GM04503 (cell line): ENCODE measurements around the gene ISG20.

Source experiments
- DNase-seq: peaks from one replicate; pipeline ENCODE4 v3.0.0-alpha.2; 2012; ENCODE audit warnings: low read depth

Gene ISG20

DNA sequence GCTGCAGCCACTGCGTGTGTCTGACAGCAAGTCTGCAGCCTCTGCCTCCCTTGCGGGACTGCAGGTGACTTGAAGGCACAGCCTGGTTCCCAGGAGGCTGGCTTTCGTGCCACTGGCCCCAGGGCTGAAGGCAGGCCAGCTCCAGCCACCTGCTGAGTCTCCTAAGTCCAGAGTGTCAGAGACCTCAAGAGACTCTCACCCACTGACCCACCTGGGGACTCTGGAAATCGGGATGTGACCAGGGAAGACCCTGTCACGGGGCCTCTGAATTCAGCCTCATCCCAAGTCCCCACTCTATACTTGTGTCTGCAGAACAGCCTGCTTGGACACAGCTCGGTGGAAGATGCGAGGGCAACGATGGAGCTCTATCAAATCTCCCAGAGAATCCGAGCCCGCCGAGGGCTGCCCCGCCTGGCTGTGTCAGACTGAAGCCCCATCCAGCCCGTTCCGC, 16.3 kb downstream of the ISG20 start:
- no peak for DNase-seq

DNA sequence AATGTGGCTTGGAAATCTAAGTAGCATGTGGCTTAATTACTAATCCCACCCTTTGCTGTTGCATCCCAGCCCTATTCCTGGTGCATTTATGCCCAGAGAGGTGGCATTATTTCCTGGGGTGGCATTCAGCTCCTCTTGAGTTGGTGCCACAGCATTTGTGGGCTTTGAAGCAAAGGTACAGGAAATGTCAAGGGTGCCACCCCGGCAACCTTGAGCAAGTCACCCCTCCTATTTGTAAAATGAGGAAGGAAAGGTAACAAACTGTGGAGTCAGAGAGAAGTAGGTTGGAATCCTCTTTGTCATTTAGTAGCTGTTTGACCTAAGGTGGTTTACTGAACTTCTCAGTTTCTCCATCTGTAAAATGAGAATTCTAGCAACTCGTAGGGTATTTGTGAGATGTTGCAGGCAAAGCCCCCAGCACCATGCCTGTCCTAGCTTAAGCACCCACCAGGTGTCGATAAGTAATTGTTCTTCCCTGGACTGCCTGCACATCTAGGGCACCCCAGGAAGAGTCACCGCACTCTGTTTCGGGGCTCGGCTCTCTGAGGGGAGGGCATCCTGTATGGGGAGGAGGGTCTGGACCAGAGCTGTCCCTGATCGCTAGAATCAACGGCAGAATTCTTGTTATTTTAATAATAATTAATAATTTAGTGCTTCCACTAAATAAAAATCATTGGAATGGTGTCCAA, 17.1 kb downstream of the ISG20 start:
- DNase-seq = no peak

DNA sequence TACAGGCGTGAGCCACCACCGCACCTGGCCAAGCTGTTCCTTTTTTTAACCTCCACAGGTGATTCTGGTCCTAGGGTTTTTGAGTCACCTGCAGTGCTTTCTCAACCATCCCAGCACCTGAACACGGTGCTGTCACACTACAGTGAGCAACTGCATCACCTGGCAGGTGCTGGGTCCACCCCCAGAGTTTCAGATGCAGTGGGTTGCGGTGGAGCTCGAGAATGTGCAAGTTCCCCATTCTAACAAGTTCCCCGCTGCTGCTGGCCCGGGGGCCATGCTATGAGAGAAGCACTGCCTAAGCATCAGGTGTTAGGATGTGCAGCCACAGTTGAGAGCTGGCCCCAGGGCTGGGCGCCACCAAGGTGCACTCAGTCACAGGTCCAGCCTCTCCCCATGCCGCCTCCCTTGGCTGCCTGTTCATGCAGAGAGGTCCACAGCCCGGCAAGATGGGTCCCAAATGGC, 18.0 kb downstream of the ISG20 start:
- DNase-seq = no peak

DNA sequence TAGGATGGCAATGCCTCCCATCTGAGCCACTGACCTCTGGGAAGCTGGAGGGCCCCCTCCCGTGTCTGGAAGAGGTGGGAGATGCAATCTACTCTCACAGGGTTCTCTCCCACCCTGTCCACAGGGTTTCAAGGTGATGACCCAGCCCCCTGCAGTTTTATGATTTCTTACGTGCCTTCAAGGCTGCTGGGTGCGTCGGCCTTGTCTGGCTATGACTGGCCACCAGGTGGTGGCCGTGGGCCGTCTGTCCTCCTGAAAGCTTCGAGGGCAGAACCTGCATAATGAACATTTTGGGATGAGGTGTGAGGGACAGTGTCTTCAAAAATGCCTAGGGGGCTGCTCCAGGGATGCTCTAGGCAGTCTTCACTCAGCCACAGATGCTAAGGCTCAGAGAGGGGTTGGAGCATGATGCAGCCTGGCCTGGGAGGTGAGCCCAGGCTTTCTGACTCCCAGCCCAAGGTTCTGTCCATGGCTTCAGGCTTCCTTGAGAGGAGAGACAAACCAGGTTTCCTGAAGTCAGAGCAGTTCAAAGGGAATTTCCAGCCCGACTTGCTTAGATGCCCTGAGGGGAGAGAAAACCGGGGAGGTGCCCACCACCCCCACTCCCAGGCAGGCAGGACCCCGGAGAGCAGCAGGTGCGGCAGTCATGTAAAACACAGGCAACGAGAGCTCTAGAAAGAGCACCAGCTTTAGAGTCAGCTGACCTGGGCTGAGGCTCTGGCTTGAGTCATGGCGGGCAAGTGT, 18.7 kb downstream of the ISG20 start:
- no peak for DNase-seq

DNA sequence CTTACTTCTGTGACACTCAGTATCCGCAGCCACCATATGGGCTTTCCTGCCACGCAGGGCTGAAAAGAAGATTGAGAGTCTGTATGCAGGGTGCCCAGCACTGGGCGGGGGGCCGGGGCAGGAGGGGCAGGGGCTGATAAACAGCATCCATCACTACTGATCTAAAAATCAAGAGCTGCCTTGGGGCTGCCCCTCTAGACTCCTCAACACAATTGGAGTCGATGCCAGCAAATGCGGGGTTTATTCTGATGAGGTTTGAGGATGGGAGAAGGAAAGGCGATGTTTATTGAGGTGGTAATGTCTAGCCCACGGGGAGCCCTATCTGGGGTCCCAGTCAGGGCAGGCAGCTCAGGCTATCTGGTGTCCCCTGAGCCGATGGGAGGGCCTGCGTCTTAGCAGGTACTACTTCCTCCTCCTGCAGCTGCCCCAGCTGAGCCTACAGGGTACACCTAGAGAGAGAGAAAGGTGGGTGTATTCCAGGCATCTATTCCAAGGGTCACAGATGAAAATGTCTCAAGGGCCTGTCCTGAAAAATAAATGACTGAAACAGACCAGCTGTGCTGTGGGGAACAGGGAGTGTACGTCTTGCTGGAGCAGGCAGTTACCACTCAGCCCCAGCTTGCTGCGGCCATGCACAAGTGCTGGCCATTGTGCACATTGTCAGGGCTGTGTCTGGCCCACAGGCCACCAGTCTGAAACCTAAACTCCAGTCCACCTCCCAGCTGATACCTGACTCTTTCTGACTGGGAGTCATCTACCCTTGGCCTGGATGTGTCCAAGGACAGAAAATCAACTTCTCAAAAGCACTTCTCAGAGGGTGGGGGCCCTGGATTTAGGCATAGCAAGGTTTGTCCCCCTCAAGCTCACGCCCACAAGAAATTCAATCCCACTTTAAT, 19.5 kb downstream of the ISG20 start:
- no peak for DNase-seq

DNA sequence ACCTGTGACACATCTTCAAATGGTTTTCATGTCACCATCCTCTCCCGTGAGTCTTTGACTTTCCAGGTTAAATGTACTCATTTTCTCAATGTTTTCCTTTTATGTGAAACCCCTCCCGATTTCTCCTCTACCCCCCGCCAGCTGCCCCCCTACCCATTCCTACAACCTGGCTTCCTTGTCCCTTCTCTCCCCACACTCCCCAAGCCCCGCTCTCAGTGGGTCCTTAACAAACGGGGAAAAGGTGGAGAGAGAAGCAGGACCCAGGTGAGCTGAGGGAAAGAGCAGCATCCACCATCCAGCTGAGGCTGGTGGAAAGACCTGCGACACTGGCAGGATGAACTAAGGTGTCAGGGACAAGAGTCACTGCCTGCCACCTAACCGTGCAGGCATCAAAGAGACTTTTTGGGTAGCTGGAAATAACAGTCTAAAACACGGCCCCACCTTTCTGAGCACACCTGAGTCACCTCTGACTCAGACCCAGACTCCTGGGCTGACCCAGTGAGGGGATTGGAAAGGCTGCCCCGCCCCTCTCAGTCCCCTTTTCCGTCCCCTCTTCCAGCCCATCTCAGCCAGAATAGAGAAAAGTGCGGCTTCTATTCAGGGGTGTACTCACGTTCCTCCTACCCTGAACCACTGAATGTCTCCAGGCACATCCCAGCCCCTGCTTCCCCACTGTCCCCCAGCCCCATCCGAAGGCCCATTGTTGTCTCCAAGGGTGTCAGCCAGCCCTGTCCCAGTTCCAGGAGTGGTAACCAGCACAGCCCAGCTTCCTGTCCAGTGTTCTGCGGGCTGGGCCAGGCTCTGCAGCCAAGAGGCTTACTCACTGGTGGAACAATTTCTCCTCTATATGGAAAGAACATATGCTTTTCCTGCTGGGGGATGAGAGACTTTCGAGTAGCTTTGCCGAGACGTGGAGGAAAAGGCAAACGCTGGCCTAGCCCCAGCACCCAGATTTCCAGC, 20.4 kb downstream of the ISG20 start:
- DNase-seq = no peak

DNA sequence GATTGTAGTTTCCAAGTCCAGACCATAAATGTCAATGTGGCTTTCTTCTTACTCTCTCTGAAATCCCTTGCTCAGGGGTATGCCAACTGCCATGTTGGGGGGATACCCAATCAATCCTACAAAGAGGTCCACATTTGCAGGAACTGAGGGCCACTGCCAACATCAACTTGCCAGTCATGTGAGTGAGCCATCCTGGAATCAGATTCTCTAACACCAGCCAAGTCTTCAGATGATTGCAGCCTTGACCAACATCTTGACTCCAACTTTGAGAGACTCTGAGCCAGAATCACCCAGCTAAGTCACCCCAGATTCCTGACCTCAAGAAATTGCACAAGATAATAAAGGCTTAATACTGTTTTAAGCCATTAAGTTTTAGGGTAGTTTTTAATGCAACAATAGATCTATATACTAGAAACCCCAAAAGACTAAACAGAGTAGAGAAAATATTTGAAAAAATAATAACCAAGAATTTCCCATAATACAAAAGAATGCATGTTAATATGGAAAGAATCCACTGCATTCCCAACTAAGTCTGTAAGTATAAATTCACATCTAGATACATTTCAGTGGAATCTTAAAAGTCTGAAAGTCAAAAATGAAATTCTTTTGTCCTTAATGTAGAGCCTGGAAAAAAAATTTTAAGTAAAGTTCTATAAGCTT, 22.4 kb downstream of the ISG20 start:
- peak; percentile 25 for DNase-seq

DNA sequence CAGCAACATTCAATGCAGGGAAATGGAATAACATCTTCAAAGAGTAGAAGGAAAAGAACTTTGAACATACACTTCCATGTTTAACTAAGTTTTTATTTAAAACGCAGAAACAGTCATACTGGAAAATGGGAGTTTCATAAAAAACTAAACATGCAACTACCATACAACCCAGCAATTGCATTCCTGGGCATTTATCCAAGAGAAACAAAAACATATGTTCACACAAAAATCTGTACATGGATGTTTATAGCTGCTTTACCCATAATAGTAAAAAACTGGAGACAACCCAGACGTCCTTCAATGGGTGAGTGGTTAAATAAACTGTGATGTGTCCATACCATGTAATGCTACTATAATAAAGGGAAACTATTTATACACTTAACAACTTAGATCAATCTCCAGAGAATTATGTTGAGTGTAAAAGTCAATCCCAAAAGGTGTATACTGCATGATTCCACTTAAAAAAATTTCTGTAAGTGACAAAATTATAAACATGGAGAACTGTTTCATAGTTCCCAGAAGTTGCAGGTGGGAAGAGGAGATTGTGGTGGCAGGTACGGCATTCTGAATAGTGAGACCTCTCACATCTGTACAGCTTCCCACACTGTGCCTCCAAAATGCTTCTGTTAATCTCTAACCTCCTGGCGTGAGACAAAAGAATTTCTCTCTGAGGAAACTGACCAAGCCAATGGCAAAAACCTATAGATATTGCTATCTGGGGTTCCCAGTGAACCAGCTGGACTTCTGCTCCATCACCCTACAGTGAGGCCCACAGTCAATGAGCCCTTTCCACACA, 23.1 kb downstream of the ISG20 start:
- DNase-seq = no peak

DNA sequence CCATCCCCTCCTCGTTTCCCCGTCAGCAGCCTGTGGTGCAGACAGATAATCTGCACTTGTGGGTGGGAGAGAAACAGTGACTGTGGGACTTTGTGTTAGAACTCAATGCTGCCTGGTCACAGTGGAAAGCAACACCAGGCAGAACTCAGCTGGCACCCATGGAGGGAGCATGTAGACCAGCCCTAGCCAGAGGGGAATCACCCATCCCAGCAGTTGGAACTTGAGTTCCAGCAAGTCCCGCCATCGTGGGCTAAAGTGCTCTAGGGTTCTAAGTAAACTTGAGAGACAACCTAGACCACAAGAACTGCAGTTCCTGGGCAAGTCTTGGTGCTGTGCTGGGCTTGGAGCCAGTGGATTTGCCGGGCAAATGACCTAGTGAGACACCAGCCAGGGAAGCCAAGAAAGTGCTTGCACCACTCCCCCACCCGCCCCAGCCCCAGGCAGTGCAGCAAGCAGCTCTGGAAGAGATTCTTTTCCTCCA, 24.4 kb downstream of the ISG20 start:
- no peak for DNase-seq

DNA sequence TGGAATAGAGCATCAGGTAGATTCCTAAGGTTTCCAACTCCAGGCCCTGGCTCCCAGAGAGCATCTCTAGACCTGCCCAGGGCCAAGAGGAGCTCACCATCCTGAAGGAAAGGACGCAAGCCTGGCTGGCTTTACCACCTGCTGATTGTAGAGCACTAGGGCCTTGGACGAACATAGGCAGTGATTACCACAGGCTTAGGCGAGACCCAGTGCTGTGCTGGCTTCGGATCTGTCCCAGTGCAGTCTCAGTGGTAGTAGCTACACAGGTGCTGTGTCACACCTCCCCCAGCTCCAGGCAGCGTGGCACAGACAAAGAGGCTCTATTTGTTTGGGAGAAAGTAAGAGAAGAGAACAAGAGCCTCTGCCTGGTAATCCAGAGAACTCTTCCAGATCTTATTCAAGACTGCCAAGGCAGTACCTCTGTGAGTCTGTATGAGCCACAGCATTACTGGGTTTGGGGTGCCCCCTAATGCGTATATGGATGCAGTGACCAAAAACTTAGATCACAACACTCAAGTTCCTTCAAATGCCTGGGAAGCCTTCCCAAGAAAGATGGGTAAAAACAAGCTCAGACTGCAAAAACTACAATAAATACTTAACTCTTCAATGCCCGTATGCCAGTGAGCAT, 25.4 kb downstream of the ISG20 start:
- no peak for DNase-seq

DNA sequence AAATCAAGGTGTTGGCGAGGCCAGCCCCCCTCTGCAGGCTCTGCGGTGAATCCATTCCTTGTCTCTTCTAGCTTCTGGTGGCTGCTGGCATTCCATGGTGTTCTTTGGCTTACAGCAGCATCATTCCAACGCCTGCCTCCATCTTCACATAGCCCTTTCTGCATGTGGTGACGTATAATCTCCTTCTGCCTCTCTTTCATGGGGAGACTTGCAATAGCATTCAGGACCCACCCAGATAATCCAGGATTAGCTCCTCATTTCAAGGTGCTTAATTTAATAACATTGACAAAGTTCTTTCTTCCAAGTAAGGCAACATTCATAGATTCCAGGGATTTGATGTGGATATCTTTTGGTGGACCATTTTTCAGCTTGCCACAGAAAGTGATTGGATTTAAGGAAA, 35.8 kb downstream of the ISG20 start:
- no peak for DNase-seq

DNA sequence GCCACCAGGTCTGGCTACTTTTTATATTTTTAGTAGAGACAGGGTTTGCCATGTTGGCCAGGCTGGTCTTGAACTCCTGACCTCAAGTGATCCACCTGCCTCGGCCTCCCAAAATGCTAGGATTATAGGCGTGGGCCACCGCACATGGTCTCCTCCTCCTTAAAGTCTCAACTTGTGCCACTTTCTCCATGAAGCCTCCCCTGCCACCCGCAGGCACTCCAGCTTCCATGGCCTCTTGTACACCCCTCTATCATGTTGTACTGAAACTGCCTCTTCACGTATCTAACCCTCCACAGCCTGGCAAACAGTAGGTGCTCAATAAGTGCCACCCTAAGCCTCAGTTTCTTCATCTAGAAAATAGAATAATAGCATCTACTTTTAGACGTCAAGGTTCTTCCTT, 39.9 kb downstream of the ISG20 start:
- DNase-seq = no peak

DNA sequence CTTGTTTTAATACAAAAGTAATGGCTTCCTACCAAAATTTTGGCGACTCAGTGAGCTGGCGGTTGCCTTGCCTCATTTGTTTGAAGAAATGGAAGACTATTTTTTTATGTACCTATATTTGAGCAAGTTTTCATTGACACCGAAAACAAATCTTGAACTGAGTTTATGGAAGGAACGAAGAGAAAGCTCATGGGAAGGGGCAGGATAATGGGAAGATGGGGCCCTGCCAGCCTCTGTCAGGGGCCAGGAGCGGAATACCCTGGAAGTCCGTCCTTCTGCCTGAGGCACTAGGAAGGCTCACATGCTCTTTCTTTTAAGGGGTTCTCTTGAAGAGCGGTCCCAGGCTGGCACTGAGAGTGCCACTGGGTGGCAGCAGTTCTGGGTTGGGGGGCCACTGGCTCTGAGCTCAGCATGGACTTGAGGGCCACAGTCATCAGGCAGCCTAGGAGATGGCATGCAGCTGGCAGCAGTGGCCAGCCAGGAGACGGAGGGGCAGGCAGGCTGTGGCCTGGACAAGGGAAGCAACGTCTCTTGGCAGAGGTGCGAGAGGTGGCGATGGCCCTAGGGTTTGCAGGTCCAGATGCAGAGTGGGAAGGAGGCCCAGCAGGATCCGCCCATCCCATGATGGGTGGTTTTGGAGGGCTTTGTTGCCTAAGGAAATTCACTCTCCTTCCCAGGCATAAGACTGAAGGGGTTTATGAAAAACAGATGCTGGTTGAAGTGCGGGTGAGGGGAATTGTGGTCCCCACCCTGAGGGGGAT, 41.6 kb downstream of the ISG20 start:
- no peak for DNase-seq

DNA sequence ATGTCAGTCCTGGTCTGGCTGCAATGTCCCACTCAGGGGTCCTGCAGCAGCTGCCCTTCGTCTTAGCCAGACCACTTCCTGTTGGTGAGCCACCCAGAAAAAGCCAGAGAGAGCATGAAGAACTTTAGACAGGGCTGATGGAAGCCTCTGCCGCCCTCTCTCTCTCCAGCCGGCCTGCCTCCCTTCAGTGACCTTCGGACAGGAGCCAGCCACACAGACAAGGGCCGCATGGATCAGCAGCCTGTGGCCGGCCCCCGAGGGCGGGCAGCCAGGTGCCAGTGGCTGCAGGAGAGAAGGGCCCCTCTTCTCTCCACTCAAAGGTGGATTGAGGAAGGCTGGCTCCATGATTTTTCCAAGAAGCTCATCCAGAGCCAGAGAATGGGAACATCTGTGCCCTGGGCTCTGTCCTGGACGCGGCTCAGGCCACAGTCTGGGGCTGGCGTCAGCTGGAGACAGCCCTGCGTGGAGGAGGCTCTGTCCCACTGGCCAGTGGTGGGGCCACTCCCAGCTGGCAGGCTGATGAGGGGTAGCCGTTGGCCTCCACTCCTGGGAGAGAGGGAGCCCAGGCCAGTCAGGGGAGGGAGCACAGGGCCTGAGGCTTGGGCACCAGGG, 42.9 kb downstream of the ISG20 start:
- DNase-seq = no peak

DNA sequence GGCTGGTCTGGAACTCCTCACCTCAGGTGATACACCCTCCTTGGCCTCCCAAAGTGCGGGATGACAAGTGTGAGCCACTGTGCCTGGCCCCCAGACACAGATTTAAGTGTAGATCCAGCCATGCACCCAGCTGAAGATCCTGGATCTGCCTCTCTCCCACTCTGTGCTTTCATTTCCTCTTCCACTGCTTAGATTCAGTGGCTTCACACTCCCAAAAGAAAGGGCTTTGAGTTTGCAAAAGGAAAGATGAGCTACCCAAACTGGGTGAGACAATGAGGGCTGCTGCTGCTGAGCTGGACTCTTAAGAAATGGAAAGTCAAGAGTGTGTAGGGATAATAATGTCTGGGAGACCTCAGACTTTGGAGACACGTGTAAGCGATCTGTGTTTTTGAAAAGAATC, 45.5 kb downstream of the ISG20 start:
- DNase-seq = no peak

DNA sequence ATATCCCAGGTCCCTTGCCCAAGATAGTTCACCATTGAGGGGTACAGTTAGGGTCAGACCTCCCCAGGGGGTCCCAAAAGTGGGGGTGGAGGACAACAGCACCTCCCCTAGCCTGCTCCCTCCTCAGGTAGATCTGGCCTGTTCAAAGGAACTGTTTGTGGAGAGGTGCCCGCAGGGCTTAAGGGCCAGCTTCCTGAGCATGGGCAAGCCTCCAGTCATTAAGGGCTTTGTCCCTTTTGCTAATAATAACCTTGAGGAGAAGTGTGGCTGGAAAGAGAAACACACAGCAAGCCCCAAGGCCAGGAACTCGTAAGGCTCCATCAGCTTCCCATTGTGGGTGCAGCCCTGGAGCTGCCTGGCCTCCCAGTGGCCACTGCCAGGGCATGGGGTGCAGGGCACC, 47.4 kb downstream of the ISG20 start:
- no peak for DNase-seq

DNA sequence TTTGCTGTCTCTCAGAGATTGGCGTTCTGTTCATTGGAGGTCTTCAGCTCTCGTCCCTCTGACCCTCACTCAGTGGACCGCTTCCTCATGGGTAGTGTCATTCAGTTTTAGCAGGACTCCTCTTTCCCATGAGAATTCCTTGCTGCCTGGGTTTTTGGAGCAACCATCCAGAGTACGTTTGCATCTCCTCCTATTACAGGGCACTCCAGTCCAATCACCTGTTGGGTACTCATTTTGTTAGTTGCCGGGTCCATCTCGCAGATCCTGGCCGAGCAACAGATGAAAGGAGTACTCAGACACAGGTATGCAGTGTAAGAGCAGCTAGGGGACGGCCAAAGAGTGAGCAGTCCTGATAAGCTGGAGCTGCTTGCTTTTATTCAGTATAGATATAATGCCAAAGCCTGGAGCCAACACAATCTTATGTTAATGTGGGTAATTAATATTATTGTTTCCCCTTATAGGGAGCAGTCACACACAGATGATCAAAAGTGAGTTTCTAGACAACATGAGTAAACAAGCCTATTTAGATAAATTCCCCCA, 49.6 kb downstream of the ISG20 start:
- DNase-seq = no peak

DNA sequence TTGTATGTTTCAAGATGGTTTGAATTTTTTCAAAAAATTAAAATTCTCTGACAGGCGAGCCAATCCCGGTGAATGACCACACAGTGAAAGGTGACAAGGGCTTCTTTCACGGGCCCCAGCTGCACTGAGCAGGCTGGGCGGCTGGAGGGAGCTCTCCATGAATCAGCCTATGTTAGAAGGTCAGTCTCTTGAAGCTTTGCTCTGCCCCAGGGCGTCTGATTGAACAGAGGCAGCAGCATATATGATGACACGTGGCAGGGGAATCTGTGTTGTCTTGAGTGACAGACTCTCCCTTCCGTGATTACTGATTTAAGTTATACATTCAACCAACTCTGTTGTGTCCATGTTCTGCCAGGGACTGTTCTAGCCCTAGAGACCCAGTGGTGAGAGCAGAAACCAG, 51.5 kb downstream of the ISG20 start:
- no peak for DNase-seq
